Fibroblast of skin of abdomen (primary cell): ENCODE measurements around the gene LARGE1.
A peak's percentile ranks its signal among the peaks of the same experiment; 100 is the strongest.
"Not testable (repeated sequence)": the region's sequence is repeated elsewhere in the genome, so short reads cannot be mapped to it uniquely, and the experiment has no call there.

Experiments used
- DNase-seq: peaks from one replicate; pipeline ENCODE4 v3.0.0-alpha.2; 2013

The LARGE1 gene

DNA sequence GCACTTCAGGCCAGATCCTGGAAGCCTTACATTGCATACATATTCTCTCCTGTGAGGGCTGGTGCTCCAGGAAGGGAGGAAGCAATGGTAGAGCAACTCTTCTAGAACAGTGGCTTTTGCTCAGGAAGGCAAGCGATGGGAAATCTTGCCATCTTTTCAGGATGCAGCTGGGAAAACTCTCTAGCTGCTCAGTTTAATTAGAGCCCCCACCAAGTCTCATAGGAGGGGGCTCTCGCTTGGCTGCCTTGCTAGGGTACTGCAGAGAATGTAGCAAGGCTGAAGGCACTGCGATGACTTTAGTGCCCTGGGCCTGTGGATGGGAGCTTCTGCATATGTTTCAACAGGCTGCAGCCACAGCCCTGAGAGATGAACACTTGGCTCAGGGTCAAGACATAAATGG is 504.9 kb downstream of the LARGE1 start:
- DNase-seq: no peak

DNA sequence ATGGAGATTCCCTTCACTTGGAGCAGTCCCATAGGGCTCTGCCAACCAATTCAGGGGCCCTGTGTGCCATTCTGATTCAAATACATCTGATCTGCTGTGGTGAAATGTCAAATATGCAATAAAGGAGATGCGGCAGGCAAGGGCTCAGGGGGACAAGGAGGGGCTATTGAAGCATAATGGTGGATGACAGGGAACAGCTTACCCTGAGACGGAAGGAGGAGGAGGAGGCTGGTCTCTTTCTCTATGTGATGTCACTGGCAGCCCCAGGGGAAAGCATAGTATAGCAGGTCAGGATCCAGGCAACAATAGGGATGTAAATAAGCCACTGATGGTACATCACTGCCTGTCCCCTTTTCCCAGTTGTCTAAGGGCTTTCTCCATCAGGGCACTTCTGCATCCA is 511.2 kb downstream of the LARGE1 start:
- no peak for DNase-seq

GRCh38 chr22:33405194-33405593 is 515.1 kb downstream of the LARGE1 start:
- DNase-seq: no peak

DNA sequence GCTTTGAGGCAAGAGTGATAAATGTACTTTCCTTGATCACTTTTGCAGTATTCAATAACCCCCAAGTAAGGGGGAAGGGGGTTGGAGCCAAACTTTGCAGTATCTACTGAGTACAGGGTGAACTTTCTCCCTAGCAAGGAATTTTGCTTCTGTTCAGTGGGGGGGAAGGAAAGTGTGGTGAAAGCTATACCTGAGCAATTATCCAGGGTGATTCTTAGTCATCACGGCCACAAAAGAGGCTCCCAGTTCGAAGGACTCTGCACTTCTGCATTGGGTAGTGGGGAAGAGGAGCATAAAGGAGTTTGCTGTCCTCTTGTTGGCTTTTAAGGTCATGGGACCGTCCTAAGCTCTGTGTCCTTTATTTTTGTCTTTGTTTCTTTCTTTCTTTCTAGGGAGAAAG is 515.6 kb downstream of the LARGE1 start:
- DNase-seq: no peak

DNA sequence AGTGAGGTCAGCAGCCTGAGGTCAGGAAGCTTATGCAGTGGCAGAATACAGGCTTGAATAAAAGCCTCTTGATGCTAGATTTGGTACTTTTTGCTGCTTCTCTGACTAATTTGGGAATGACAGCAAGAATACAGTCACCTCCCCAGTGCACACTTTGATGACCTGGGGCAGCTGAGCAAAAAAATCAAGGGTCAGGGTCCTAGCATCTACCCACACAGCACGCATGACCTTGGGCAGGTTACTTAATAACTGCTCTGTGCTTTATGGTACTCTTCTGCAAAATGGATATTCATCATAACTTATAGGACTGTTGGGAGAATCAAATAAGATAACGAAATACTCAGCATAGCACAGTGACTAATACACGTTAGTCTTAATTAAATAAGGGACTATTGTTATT is 518.0 kb downstream of the LARGE1 start:
- DNase-seq: no peak

DNA sequence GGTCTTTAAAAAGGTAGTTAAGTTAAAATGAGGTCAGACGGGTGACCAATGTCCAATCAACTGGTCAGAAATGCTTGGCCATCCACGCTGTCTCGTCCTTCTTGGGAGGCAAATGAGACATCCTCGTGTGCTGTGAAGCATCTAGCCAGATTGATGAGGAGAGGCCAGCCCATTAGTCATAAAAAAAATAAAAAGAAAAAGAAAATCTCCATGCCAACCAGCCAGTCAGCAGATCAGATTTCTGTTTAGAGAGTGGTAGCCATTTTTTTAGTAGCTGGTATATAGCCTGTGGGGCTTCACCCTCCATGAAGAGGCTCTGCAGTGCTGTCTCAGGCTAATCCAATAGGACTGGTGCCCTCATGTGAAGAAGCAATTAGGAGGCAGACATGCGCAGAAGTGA is 519.0 kb downstream of the LARGE1 start:
- peak; percentile 53 for DNase-seq

DNA sequence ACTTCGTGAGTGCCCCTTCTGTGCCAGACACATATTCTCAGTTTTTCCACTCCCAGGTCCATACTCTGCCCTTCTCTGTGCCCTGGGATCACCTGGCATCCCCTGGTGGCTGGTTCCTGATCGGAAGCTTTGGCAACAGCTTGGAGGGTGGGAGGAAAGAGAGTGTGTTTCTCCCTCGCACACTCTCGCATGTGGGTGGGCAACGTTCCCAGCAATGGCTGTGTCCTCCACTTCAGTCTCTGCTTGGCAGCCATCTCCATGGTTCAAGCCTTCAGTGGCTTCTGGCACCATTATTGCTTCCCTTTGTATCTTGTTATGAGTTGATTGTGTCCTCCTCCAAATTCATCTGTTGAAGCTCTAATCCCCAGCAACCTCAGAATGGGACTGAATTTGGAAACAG is 519.4 kb downstream of the LARGE1 start:
- DNase-seq: no peak

GRCh38 chr22:33400061-33400840 is 520.0 kb downstream of the LARGE1 start:
- no peak for DNase-seq

- peak; percentile 9 for DNase-seq
Measured at GRCh38 chr22:33397381-33397907, 522.8 kb downstream of the LARGE1 start.

DNA sequence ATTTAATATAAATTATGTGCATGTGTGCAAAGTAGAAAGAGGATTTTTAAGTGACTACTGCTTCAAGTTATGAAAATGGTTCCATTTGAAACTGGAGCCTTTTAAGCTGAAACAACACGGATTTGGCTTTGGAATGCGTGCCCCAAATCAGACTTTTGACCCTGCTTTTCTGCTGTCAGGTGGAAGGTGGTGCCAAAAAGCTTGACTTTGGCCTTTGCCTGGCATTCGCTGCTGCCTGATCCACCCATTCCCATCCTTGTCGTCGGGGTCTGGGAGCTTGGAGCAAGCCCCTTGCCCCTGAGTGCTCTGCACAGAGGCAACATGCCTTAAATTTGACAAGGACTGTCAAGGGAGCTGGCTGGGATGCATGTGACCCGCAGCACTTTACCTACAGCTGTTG is 526.8 kb downstream of the LARGE1 start:
- DNase-seq: no peak

GRCh38 chr22:33391298-33391697 is 529.0 kb downstream of the LARGE1 start:
- DNase-seq: no peak

DNA sequence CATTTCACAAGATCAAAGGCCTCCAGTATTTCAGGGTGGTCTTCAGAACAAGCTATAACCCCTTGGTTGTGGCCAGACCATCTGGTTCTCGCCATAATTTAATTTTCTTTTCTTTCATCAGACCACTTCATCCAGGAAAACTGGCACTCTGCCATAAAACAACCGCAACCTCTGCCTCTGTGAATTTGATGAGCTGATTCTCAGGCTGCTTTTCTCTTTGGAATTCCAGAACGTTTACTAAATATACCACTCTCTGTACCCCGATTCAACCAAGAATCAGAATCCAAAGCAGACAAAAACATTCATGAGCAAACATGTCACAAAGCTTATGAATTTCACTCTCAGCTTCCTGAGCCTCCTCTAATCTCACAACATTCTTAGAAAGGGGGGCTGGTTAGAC is 530.3 kb downstream of the LARGE1 start:
- peak; percentile 83 for DNase-seq

- no peak for DNase-seq
Measured at GRCh38 chr22:33386270-33386669, 534.0 kb downstream of the LARGE1 start.

DNA sequence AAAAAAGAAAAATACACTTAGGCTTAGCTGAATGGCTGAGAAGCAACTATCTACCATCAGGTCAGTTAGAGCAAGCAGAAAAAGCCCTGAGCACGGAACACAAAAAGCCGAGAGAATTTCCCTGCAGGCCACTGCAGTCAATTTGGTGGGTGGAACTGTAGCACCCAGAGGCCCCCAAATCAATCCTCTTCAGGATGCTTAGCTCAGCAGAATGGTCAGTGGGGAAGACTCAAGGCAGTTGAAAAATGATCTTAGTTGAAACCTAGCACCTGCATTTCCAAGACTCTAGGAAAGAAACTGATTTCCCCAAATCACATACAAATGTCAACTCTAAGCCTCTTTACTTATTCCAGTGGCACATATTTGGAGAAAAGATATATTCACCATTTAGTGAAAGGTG is 534.7 kb downstream of the LARGE1 start:
- DNase-seq: no peak

- DNase-seq: no peak
Measured at GRCh38 chr22:33382436-33382835, 537.8 kb downstream of the LARGE1 start.

GRCh38 chr22:33381531-33382406 is 538.5 kb downstream of the LARGE1 start:
- no peak for DNase-seq

- peak; percentile 92 for DNase-seq
Measured at GRCh38 chr22:33380789-33381530, 539.3 kb downstream of the LARGE1 start.

GRCh38 chr22:33379836-33380235 is 540.4 kb downstream of the LARGE1 start:
- DNase-seq: no peak

DNA sequence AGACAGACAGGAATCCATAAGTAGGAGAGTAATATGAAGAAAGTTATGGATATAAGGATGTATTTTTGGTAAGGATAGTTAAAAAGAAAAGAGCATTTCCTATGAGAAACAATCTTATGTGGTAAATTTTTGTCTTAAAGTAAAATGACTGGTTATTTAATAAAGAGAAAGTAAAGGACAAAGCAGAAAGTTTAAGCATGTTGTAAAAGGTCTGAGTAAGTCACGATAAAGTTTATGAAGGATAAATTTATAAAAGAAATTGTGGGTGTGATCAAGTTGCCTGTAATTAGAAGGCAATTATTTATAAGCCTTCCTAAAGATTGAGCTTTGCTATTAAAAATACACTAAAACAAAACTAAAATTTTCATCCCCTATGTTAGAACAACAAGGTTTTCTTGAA is 547.4 kb downstream of the LARGE1 start:
- no peak for DNase-seq

- DNase-seq: not testable (repeated sequence)
Measured at GRCh38 chr22:33363256-33363655, 557.0 kb downstream of the LARGE1 start.

DNA sequence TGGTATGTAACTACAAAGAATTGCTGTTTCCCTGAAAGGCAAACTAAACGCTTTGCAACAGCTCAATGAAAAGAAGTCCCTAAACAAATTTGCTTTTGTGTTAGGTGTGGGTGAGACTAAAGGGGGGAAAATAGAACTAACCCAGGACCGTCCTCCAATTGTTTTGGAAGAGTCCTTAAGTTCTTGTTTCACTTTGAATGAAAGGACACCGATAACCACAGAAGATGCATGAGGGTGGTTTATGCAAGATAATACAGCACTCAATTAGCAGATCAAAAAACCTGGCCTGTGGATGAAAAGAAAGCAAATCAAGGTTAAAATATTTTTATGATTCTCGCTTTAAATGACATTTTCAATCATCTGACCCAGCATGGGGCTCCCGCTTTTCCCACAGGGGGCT is 557.6 kb downstream of the LARGE1 start:
- DNase-seq: no peak

DNA sequence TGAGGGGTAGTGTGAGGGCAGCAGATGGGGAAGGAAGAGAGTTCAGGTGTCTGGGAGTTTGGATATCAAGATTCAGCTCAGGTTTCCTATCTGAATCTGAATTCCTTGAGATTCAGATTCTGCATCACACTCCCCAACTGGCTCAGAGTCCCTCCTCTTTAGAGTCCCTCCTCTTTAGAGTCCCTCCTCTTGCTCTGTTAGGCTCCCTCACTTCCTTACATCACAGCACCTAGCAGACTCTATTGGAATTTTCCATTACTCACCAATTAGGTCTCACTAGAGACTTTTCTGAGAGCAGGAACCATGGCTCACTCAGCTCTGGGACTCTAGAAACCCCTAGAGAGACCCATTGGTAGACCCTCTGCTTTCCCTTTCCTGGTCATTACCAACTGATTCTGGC is 558.7 kb downstream of the LARGE1 start:
- peak; percentile 8 for DNase-seq

- DNase-seq: no peak
Measured at GRCh38 chr22:33357981-33358399, 562.3 kb downstream of the LARGE1 start.
